Activated CD4-positive, alpha-beta T cell treated with anti-CD3 and anti-CD28 coated beads, Interleukin-2, amount 50 U/mL, for 1 hour (primary cell): ENCODE measurements around the gene STAC.
"Not testable (repeated sequence)": the region's sequence is repeated elsewhere in the genome, so short reads cannot be mapped to it uniquely, and the experiment has no call there.

Experiments
- DNase-seq: peaks from one replicate; pipeline ENCODE4 v3.0.0-alpha.2; 2020

The STAC gene

GRCh38 chr3:36416599-36416998 lies 36.3 kb downstream of the STAC start:
- DNase-seq: no peak

GRCh38 chr3:36417237-36417636 lies 36.9 kb downstream of the STAC start:
- DNase-seq: no peak

DNA sequence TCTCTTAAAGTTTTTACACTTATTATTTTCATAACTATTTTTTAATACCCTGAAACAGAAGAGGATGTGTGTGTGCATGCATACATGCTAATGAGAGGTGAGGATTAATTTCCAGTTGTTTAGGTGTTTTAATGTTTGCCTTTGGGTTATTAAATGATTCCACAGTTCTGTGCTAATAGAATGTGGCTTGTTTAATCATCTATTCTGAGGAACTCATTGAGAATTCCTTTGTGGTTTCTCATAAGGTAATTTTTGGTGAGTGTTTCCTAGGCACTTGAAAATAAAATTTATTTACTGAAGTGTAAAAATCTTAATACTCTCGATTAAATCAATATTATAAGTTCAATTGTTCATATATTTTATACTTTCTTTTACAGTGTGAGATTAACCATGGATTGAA lies 38.0 kb downstream of the STAC start:
- DNase-seq: no peak

DNA sequence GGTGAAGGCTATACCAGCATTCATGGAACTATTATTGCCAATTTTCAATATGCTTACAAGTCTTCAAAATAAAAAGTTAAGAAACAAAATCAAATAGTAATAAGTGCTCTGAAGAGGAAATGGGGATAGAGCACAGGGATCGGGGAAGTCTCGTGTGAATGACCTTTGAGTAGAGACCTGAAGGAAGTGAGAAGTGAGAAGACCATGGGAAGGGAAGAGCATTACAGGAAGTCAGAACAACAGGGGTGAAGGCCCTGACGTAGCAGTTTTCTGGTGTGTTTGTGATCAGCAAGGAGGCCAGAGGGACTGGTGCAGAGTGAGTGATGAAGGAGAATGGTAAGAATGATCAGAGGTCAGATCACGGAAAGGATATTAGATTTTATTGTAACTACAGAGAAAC lies 48.1 kb downstream of the STAC start:
- no peak for DNase-seq

DNA sequence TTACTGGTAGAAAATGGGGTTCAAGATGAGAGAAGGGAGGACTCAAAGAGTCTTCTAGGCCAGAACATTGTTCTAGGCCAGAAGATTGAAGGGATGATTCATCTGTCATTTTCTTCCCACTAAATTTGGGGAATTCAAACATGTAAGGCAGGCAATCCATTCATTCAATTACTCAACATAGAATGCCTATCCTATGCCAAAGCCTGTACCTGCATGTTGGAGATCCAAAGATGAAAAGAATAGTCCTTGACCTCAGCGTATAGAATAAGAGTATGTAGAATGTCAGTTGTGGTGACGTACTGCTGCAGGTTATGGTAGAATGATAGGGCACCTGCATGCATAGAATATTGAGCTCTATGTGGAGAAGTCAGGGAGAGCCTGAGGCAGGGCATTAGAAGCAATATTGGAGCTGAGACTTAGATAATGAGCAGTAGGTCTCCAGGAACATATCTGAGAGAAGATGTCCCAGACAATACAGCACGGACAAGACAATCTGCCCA lies 49.7 kb downstream of the STAC start:
- DNase-seq: no peak

- no peak for DNase-seq
Observed at GRCh38 chr3:36433511-36433910, 53.2 kb downstream of the STAC start.

- DNase-seq: no peak
Observed at GRCh38 chr3:36434687-36435426, 54.6 kb downstream of the STAC start.

DNA sequence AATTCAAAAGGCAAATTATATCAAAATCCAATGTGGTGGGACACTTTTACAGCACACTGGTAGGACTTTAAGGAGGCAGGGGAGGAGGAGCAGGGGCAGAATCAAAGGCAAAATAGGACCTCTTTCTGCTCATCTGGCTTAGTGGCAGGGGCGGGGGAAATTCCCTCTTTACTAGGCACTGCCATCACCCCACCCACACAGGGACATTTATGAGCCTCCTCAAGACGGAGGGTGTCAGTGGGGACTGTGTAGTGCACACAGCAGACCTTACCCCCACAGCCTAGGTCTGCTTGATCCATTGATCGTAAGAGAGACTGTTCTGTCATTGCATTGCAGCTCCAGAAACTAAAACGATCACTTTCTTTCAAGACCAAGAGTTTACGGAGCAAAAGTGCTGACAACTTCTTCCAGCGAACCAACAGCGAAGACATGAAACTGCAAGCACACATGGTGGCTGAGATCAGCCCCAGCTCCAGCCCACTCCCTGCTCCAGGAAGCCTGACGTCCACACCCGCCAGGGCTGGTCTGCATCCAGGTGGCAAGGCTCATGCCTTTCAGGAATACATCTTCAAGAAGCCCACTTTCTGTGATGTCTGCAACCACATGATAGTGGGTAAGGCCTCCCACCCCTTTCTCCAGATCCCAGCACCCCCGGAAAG lies 62.9 kb downstream of the STAC start:
- DNase-seq: no peak

DNA sequence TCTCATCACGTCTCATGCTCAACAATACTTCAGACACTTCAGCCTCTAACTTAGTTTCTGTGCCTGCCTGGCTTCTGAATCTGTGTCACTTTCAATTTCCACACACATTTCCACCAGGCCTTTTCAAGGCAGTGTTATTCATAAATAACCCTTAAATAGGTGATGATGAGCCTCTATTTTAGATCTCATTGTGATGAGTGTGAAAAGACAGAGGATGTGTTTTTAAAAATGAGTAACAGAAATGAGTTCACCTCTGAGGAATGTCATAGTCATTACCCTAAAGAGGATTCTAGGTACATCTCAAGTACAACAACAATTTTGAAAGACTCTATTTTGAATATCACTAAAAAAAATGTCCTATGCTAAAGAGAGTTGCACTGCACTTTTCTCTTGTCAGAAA lies 64.6 kb downstream of the STAC start:
- DNase-seq: no peak

GRCh38 chr3:36446276-36446675 lies 66.0 kb downstream of the STAC start:
- no peak for DNase-seq

DNA sequence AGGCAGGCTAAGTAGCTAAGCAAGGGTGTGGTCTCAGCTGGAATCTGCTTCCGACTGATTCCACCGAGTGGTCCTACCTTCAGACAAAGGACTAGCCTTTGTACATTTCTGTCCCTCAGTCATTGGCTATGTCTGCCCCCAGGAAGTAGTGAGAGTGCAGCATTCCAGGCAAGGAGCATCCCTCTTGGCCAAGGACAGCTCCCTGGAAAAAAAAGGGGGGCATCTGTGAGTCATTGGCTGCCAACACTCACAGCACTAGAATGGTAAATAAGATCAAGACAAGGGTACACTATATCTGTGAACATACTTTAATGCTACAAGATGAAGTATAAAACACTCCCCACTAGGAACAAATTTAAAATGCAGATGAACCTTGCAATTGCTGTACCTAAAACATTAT lies 66.8 kb downstream of the STAC start:
- no peak for DNase-seq

GRCh38 chr3:36451816-36452215 lies 71.5 kb downstream of the STAC start:
- DNase-seq: no peak

DNA sequence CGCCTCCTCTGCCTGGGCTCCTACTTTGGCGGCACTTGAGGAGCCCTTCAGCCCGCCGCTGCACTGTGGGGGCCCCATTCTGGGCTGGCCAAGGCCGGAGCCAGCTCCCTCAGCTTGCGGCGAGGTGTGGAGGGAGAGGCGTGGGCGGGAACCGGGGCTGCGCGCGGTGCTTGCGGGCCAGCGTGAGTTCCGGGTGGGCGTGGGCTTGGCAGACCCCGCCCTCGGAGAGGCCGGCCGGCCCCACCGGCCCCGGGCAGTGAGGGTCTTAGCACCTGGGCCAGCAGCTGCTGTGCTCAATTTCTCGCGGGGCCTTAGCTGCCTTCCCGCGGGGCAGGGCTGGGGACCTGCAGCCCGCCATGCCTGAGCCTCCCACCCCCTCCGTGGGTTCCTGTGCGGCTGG lies 72.9 kb downstream of the STAC start:
- not testable (repeated sequence) for DNase-seq

DNA sequence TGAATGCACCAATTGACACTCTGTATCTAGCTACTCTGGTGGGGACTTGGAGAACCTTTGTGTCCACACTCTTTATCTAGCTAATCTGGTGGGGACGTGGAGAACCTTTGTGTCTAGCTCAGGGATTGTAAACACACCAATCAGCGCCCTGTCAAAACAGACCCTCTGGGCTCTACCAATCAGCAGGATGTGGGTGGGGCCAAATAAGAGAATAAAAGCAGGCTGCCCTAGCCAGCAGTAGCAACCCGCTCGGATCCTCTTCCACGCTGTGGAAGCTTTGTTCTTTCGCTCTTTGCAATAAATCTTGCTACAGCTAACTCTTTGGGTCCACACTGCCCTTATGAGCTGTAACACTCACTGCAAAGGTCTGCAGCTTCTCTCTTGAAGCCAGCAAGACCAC lies 73.6 kb downstream of the STAC start:
- not testable (repeated sequence) for DNase-seq

DNA sequence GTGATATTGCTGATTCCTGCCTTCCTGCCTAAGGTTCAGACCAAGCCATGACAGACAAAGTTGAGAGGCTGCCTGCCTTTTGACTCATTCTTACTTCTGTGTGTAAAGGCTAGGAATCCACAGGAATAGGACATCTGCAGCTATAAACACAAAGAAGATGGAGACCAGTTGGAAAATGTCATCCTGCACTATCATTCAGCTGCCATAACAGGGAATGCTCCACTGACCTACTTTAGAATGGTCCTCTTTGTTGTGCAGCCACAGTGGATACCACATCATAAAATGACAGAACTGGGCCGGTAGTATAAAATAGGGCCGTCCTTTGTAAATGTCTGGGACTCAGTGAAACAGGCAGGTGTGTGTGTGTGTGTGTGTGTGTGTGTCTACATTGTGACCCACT lies 75.1 kb downstream of the STAC start:
- DNase-seq: no peak

DNA sequence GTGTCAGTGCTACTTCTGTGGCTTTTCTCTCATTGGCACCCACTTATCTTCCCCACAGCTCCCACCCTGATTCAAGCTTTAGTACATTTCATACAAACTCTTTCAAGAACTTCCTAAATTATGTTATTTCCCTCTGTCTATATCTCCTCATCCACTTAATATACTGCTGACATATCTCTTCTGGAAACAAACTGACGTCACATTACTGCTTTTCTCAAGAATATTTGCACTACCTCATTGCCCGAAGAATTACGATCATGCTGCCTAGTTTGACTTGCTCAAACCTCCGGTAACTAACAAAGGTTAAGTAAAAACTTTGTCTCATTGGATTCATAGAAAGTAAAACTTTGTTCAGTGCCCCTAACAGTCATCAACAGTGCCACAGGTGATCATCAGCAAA lies 76.5 kb downstream of the STAC start:
- DNase-seq: no peak

DNA sequence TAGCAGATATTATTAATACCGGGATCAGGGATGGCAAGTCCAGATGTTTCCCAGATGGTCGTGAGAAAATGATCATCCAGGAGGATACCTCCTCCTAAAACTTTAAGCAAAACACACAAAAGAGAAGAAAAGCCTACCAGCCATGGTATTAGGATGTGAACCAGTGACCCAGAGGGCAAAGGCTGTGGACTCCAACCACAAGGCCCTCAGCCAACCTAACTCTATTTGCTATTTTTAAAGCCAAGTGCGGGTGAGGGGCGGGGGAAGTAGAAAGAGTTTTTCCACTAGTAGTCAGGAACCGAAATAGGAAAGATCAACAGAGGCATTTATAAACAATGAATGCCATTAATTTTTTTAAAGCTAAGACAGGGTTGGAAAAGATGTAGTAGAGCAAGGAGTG lies 77.4 kb downstream of the STAC start:
- no peak for DNase-seq

GRCh38 chr3:36459177-36459576 lies 78.9 kb downstream of the STAC start:
- DNase-seq: no peak

- DNase-seq: no peak
Observed at GRCh38 chr3:36461597-36461996, 81.3 kb downstream of the STAC start.

DNA sequence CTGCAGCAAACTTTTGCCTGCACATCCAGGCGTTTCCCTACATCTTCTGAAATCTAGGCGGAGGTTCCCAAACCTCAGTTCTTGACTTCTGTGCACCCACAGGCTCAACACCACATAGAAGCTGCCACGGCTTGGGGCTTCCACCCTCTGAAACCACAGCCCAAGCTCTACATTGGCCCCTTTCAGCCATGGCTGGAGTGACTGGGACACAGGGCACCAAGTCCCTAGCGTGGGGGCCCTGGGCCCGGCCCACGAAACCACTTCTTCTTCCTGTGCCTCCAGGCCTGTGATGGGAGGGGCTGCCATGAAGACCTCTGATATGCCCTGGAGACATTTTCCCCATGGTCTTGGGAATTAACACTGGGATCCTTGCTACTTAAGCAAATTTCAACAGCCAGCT lies 91.7 kb downstream of the STAC start:
- DNase-seq: not testable (repeated sequence)

- no peak for DNase-seq
Observed at GRCh38 chr3:36475558-36475957, 95.3 kb downstream of the STAC start.

DNA sequence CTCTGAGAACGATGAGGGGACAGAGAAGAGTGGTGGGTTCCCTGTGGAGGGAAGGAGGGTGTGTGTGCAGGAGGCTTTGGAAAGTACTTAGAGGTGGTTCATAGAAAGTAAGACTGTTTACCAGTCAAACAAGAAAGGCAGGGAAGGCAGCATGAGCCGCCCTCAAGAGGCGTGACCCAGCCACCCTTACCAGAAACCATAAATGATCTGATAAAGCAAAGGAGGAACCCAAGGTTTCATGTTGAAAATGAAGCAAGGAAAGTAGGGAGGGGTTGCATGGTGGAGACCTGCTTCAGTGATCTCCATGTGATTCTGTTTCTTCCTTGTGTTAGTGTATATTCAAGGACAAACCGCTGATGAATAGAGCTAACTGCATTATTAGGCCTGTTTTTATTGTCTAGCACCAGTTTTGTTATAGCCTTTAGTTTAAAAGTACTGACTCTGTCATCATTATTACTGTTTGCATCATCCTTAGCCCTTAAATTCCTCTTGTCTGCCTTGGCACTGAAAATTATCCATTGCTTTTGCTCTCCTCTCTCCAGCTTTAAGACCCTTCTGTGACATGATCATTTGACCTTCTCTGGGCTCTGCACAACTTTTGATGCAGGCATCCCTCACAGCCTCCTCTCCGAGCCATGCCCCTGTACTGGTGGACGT lies 96.1 kb downstream of the STAC start:
- DNase-seq: no peak

GRCh38 chr3:36477655-36478054 lies 97.4 kb downstream of the STAC start:
- DNase-seq: no peak
